Stomach (tissue), 9 donors: Measurements from ENCODE around the gene ISG20. TPM values are rescaled to one million over a fixed set of nuclear protein-coding genes. Genes with fewer than 3 reads are reported as not detected.

Experiments
- DNase-seq, 2 donors: peaks; one replicate each; pipeline versions ENCODE4 v3.0.0 to v3.0.0-alpha.2; 2013 to 2019
- H3K27ac ChIP-seq, 5 donors: fragments of 200-600 bp in 4 of 5; sonication (generic) in 4 of 5; one replicate each; pipeline ENCODE4 v1.5.1; 2013 to 2019; ENCODE audit warnings: mild to moderate bottlenecking in 1 of 5, moderate library complexity in 1 of 5
- H3K27me3 ChIP-seq, 3 donors: fragments of 200-600 bp; sonication (generic); one replicate each; pipeline ENCODE4 v1.5.1; 2017 to 2019; ENCODE audit warnings: mixed run types in 1 of 3
- H3K36me3 ChIP-seq, 4 donors: fragments of 200-600 bp; sonication (generic); 1 replicate in 3 of 4; 2 replicates in 1 of 4; pipeline ENCODE4 v1.5.1; 2016 to 2019
- H3K4me1 ChIP-seq, 4 donors: fragments of 200-600 bp; sonication (generic); one replicate each; pipeline ENCODE4 v1.5.1; 2016 to 2019
- H3K4me3 ChIP-seq, 4 donors: fragments of 200-600 bp; sonication (generic) in 3 of 4; one replicate each; pipeline ENCODE4 v1.5.1; 2016 to 2019; ENCODE audit warnings: mild to moderate bottlenecking in 1 of 4
- H3K9me3 ChIP-seq, 4 donors: fragments of 200-600 bp; sonication (generic); one replicate each; pipeline ENCODE4 v1.5.1; 2016 to 2019
- EP300 ChIP-seq: sonication (generic); formaldehyde crosslinking; IDR thresholded peaks from one replicate; pipeline ENCODE4 v1.6.1; 2017; ENCODE audit warnings: antibody characterized with exemption
- POLR2A ChIP-seq, 4 donors: fragments of 450-650 bp; IDR thresholded peaks; one replicate each; pipeline ENCODE4 v1.6.1; 2016; ENCODE audit warnings: antibody characterized with exemption in 4 of 4, control low read depth in 2 of 4, mild to moderate bottlenecking in 1 of 4, moderate library complexity in 1 of 4
- POLR2AphosphoS5 ChIP-seq, 3 donors: sonication (generic); formaldehyde crosslinking; IDR thresholded peaks; one replicate each; pipeline ENCODE4 v1.6.1; 2016; ENCODE audit warnings: antibody characterized with exemption in 3 of 3
- WGBS, 5 donors: extraction: QIAGEN DNeasy Blood & Tissue Kit in 3 of 5; methylation state at CpG; one replicate each; pipeline versions ENCODE4 v1.1.5 to v1.1.7; 2013 to 2018; 5-methylcytosine and 5-hydroxymethylcytosine counted together
- intact Hi-C: fragments of 100-400 bp; cut with DNase I; formaldehyde crosslinking; loops from one replicate; pipeline ENCODE4 v1.15.1; 2023; ENCODE audit warnings: low total_unique reads
- polyA plus RNA-seq, 3 donors: library from polyadenylated mRNA; stranded (reverse); fragments of 200-250 nt; gene quantifications; one replicate each; pipeline ENCODE4 v1.2.3, GENCODE V29; 2013
- total RNA-seq, 5 donors: library from RNA; depleted of rRNA; stranded (reverse); fragments of >200 nt; gene quantifications; one replicate each; pipeline versions ENCODE4 v1.1.0 to v1.2.3, GENCODE V29; 2014 to 2016
- TF ChIP-seq, protein P1 (sequence below), 7 experiments: fragments of 450-650 bp in 4 of 7; fragments of 200-600 bp in 3 of 7; sonication (generic) in 3 of 7; IDR thresholded peaks; one replicate each; pipeline ENCODE4 v1.5.1; 2016 to 2019; ENCODE audit warnings: antibody characterized with exemption in 7 of 7, control low read depth in 2 of 7, mild to moderate bottlenecking in 1 of 7
- donor health status: healthy with polysubstance abuse.
- donor health status: Bipolar disorder and iron deficiency.
- donor health status: healthy.

ISG20 gene
- total and polyA plus RNA-seq, 8 donors: 15.6 to 137 (median 73.9) TPM

GRCh38 chr15:88693191-88693590 lies 54.4 kb downstream of the ISG20 start:
- H3K4me3 ChIP-seq: no peak overlapping the region
- H3K36me3 ChIP-seq: no peaks in the 10 kb centered on the region
- DNase-seq: no peak
- 57 to 71% (median 63%) methylated on average over 5 of the region's 5 CpGs for WGBS, 5 donors
- no peak overlapping the region for H3K27ac ChIP-seq
- TF ChIP-seq POLR2A (IDR thresholded peaks at IDR 0.05) (no peak), POLR2AphosphoS5 (IDR thresholded peaks at IDR 0.05) (no peak), EP300 (no peak)
- TF ChIP-seq, protein P1, sequence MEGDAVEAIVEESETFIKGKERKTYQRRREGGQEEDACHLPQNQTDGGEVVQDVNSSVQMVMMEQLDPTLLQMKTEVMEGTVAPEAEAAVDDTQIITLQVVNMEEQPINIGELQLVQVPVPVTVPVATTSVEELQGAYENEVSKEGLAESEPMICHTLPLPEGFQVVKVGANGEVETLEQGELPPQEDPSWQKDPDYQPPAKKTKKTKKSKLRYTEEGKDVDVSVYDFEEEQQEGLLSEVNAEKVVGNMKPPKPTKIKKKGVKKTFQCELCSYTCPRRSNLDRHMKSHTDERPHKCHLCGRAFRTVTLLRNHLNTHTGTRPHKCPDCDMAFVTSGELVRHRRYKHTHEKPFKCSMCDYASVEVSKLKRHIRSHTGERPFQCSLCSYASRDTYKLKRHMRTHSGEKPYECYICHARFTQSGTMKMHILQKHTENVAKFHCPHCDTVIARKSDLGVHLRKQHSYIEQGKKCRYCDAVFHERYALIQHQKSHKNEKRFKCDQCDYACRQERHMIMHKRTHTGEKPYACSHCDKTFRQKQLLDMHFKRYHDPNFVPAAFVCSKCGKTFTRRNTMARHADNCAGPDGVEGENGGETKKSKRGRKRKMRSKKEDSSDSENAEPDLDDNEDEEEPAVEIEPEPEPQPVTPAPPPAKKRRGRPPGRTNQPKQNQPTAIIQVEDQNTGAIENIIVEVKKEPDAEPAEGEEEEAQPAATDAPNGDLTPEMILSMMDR (IDR thresholded peaks at IDR 0.05): no peak
- peaks cover 0 to 9% (median 0%) of the 10 kb centered on the region in 3 donors for H3K27me3 ChIP-seq
- intact Hi-C loops: no loop called here
- peaks cover 0 to 4% (median 2%) of the 10 kb centered on the region in 4 donors for H3K9me3 ChIP-seq
- peaks cover 0 to 6% (median 0%) of the 10 kb centered on the region in 4 donors for H3K4me1 ChIP-seq

- peaks cover 0 to 6% (median 0%) of the 10 kb centered on the region in 4 donors for H3K4me1 ChIP-seq
- DNase-seq: no peak
- no peaks in the 10 kb centered on the region for H3K9me3 ChIP-seq
- no peak for TF ChIP-seq POLR2AphosphoS5 (IDR thresholded peaks at IDR 0.05)
- H3K4me3 ChIP-seq: no peak overlapping the region
- intact Hi-C loops: no loop called here
- 82 to 91% (median 87%) methylated on average over 8 of the region's 8 CpGs for WGBS, 5 donors
- H3K27me3 ChIP-seq: peaks cover 0 to 9% (median 0%) of the 10 kb centered on the region in 3 donors
- no peak overlapping the region for H3K27ac ChIP-seq
- H3K36me3 ChIP-seq: no peaks in the 10 kb centered on the region
Measured at GRCh38 chr15:88695101-88695500, 56.3 kb downstream of the ISG20 start.

DNA sequence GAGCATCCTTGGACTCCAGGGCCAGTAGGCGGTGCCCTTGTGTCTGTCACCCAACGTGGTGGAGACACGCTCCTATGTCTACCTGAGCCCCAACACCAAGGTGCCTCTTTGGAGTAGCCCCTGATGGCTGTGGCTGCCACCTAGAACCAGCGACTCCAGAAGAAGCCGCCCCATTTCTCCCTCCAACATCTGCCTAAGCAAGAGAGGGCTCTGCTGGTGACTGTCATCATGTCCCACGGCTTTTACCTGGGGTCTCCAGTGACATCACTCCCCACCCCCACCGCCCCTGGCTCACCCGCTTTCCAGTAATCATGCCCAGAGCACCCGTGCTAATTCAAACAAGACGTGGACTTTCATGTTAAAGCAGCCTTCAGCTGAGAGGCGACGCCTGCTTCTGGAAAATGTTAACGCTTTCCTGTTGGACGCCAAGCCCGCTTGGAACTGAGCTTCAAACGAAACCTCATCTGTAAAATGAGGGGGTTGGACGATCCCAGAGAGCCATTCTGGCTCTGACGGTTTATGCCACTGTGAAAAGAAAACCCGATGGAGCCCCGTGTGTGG lies 57.0 kb downstream of the ISG20 start:
- Histone ChIP-seq H3K9me3 (no peaks in the 10 kb centered on the region), H3K36me3 (no peaks in the 10 kb centered on the region), H3K4me3 (no peak overlapping the region), H3K4me1 (peaks cover 0 to 6% (median 0%) of the 10 kb centered on the region in 4 donors), H3K27me3 (peaks cover 0 to 9% (median 0%) of the 10 kb centered on the region in 3 donors), H3K27ac (no peak overlapping the region)
- TF ChIP-seq, protein P1 (IDR thresholded peaks at IDR 0.05): no peak
- no peak for TF ChIP-seq POLR2A (IDR thresholded peaks at IDR 0.05)
- no peak for TF ChIP-seq EP300
- TF ChIP-seq POLR2AphosphoS5 (IDR thresholded peaks at IDR 0.05): no peak
- peak in 1 of 2 donors; percentile 45 for DNase-seq
- intact Hi-C loops: no loop called here
- 57 to 77% (median 69%) methylated on average over 19 to 20 of the region's 20 CpGs for WGBS, 5 donors

GRCh38 chr15:88696254-88696653 lies 57.4 kb downstream of the ISG20 start:
- no peak for TF ChIP-seq EP300
- TF ChIP-seq, protein P1 (IDR thresholded peaks at IDR 0.05): no peak
- no peak for TF ChIP-seq POLR2A (IDR thresholded peaks at IDR 0.05)
- TF ChIP-seq POLR2AphosphoS5 (IDR thresholded peaks at IDR 0.05): no peak
- H3K4me1 ChIP-seq: peaks cover 0 to 6% (median 0%) of the 10 kb centered on the region in 4 donors
- intact Hi-C loops: no loop called here
- no peaks in the 10 kb centered on the region for H3K36me3 ChIP-seq
- no peak overlapping the region for H3K4me3 ChIP-seq
- H3K27ac ChIP-seq: no peak overlapping the region
- 82 to 93% (median 88%) methylated on average over 3 of the region's 3 CpGs for WGBS, 5 donors
- no peaks in the 10 kb centered on the region for H3K9me3 ChIP-seq
- DNase-seq: no peak
- peaks cover 0 to 9% (median 0%) of the 10 kb centered on the region in 3 donors for H3K27me3 ChIP-seq

- H3K4me3 ChIP-seq: no peak overlapping the region
- no peak for DNase-seq
- WGBS, 5 donors: 74 to 81% (median 77%) methylated on average over 9 of the region's 9 CpGs
- no peak for TF ChIP-seq POLR2AphosphoS5 (IDR thresholded peaks at IDR 0.05)
- TF ChIP-seq, protein P1 (IDR thresholded peaks at IDR 0.05): no peak
- no peak for TF ChIP-seq EP300
- no peak for TF ChIP-seq POLR2A (IDR thresholded peaks at IDR 0.05)
- H3K4me1 ChIP-seq: peaks cover 0 to 6% (median 0%) of the 10 kb centered on the region in 4 donors
- peaks cover 0 to 9% (median 0%) of the 10 kb centered on the region in 3 donors for H3K27me3 ChIP-seq
- no peaks in the 10 kb centered on the region for H3K9me3 ChIP-seq
- intact Hi-C loops: no loop called here
- no peak overlapping the region for H3K27ac ChIP-seq
- H3K36me3 ChIP-seq: no peaks in the 10 kb centered on the region
Measured at GRCh38 chr15:88697276-88697675, 58.5 kb downstream of the ISG20 start.
